HepG2 (cell line): ENCODE data around the gene FLAD1. TPM values are rescaled to one million over a fixed set of nuclear protein-coding genes. Genes with fewer than 3 reads are reported as not detected.

ENCODE experiments used
- ATAC-seq: fragments of 200-7000 bp; cut with Tn5 transposase; 3 replicates; pipeline ENCODE4 v1.9.1; 2020; ENCODE audit warnings: mild to moderate bottlenecking, moderate library complexity
- BruUV-seq: library from RNA; stranded (reverse); fragments of 400-500 nt; replicated peaks from 2 replicates; lab custom pipeline; 2021; lab: Mats Ljungman, UMichigan
- CTCF ChIA-PET: fragments of 300-600 bp; formaldehyde crosslinking; extraction: SDS; loops from one replicate; lab custom pipeline; 2021; ENCODE audit warnings: low total read pairs, inconsistent platforms, low intra/inter-chr PET ratio; lab: Yijun Ruan, JAX
- POLR2A ChIA-PET: fragments of 350-600 bp; sonication (Branson Sonifier 250); formaldehyde crosslinking; loops from one replicate; lab custom pipeline; 2020; ENCODE audit warnings: antibody characterized with exemption, inconsistent platforms; lab: Yijun Ruan, JAX
- DNase-seq: peaks from one replicate; pipeline ENCODE4 v3.0.0-alpha.2; 2015; ENCODE audit warnings: low spot score
- FAIRE-seq: peaks from 3 replicates; lab custom pipeline; 2011; peaks lifted over from hg19 to GRCh38; lab: Jason Lieb, UNC
- H2AFZ ChIP-seq: one replicate; pipeline ENCODE4 v1.6.1; 2011; ENCODE audit warnings: low read length, inconsistent platforms
- H3K27ac ChIP-seq: fragments of 300-600 bp; 3 replicates; pipeline ENCODE4 v1.8.0; 2011; ENCODE audit warnings: mixed run types, mild to moderate bottlenecking, mixed read lengths, low read length, inconsistent platforms; ENCODE audit not compliant: insufficient read depth; ENCODE audit errors: extremely low read length
- H3K27me3 ChIP-seq, 2 experiments: fragments of 200-600 bp in 1 of 2; 2 replicates in 1 of 2; 3 replicates in 1 of 2; pipeline versions ENCODE4 v1.6.0 to v1.8.0; 2011; ENCODE audit warnings: low read length in 2 of 2, mild to moderate bottlenecking in 2 of 2, moderate library complexity in 2 of 2, inconsistent platforms in 1 of 2; ENCODE audit not compliant: insufficient read depth in 2 of 2, control insufficient read depth in 1 of 2
- H3K36me3 ChIP-seq, 2 experiments: fragments of 200-600 bp in 1 of 2; replicated peaks in 1 of 2; 2 replicates in 1 of 2; 3 replicates in 1 of 2; pipeline versions ENCODE4 v1.5.1 to v1.8.0; 2011; ENCODE audit warnings: low read length in 2 of 2, inconsistent platforms in 1 of 2; ENCODE audit not compliant: insufficient read depth in 2 of 2, control insufficient read depth in 1 of 2
- H3K4me1 ChIP-seq: 2 replicates; pipeline ENCODE4 v1.5.1; 2012; ENCODE audit warnings: low read length, inconsistent platforms; ENCODE audit not compliant: insufficient read depth
- H3K4me2 ChIP-seq: 2 replicates; pipeline ENCODE4 v1.6.0; 2011; ENCODE audit warnings: low read depth, low read length, inconsistent platforms
- H3K4me3 ChIP-seq, 3 experiments: fragments of 200-600 bp in 1 of 3; sonication (generic), shearing (Covaris generic) in 1 of 3; replicated peaks in 1 of 3; 2 replicates each; pipeline ENCODE4 v1.5.1; 2011 to 2016; ENCODE audit warnings: low read length in 3 of 3, inconsistent platforms in 2 of 3, low read depth in 2 of 3, mild to moderate bottlenecking in 2 of 3, control low read depth in 1 of 3, mixed read lengths in 1 of 3; ENCODE audit not compliant: insufficient read depth in 1 of 3
- H3K79me2 ChIP-seq: one replicate; pipeline ENCODE4 v1.6.1; 2011; ENCODE audit warnings: low read length, inconsistent platforms; ENCODE audit not compliant: insufficient read depth
- H3K9ac ChIP-seq: 2 replicates; pipeline ENCODE4 v1.6.0; 2011; ENCODE audit warnings: mild to moderate bottlenecking, low read depth, low read length, inconsistent platforms; ENCODE audit not compliant: insufficient read depth
- H3K9me3 ChIP-seq: 2 replicates; pipeline ENCODE4 v1.5.1; 2012; ENCODE audit warnings: mild to moderate bottlenecking, low read length
- H4K20me1 ChIP-seq: 2 replicates; pipeline ENCODE4 v1.6.0; 2011; ENCODE audit warnings: inconsistent platforms, mild to moderate bottlenecking, low read length, moderate library complexity; ENCODE audit not compliant: insufficient read depth
- ARNT2 ChIP-seq: sonication (generic); formaldehyde crosslinking; IDR thresholded peaks from 2 replicates; pipeline ENCODE4 v1.8.0; 2022; ENCODE audit warnings: mild to moderate bottlenecking, low read depth, missing genetic modification reagents, moderate library complexity
- CREBL2 ChIP-seq: sonication (generic); formaldehyde crosslinking; IDR thresholded peaks from 2 replicates; pipeline ENCODE4 v1.8.1; 2023; ENCODE audit warnings: missing genetic modification reagents, mild to moderate bottlenecking, borderline replicate concordance
- ERF ChIP-seq: IDR thresholded peaks from 2 replicates; pipeline ENCODE4 v1.6.1; 2018; ENCODE audit warnings: missing biosample characterization, missing genetic modification reagents
- GPBP1L1 ChIP-seq: sonication (generic); formaldehyde crosslinking; IDR thresholded peaks from 2 replicates; pipeline ENCODE4 v1.5.0; 2020; ENCODE audit warnings: mild to moderate bottlenecking, missing genetic modification reagents
- SMARCC2 ChIP-seq: fragments of 450-650 bp; IDR thresholded peaks from 2 replicates; pipeline ENCODE4 v1.6.1; 2017; ENCODE audit warnings: antibody characterized with exemption, mild to moderate bottlenecking
- TSC22D2 ChIP-seq: sonication (generic); formaldehyde crosslinking; IDR thresholded peaks from 2 replicates; pipeline ENCODE4 v1.5.1; 2020; ENCODE audit warnings: missing genetic modification reagents, mild to moderate bottlenecking, borderline replicate concordance
- ZNF12 ChIP-seq: sonication (generic); formaldehyde crosslinking; IDR thresholded peaks from 2 replicates; pipeline ENCODE4 v1.5.0; 2020; ENCODE audit warnings: missing genetic modification reagents
- ZNF180 ChIP-seq: sonication (generic); formaldehyde crosslinking; IDR thresholded peaks from 2 replicates; pipeline ENCODE4 v1.4.0; 2020; ENCODE audit warnings: low read depth, missing genetic modification reagents, borderline replicate concordance
- ZNF567 ChIP-seq: sonication (generic); formaldehyde crosslinking; IDR thresholded peaks from 2 replicates; pipeline ENCODE4 v1.8.1; 2023; ENCODE audit warnings: mild to moderate bottlenecking, missing genetic modification reagents, borderline replicate concordance
- ZNF850 ChIP-seq: sonication (generic); formaldehyde crosslinking; conservative IDR thresholded peaks from 2 replicates; pipeline ENCODE4 v1.9.0; 2021; ENCODE audit warnings: mild to moderate bottlenecking, missing genetic modification reagents
- WGBS: methylation state at CpG from one replicate; pipeline ENCODE4 v1.1.6; 2017; ENCODE audit warnings: low lambda C conversion rate; 5-methylcytosine and 5-hydroxymethylcytosine counted together
- in situ Hi-C: cut with HindIII; loops from 2 replicates; pipeline ENCODE4 v1.10.0; 2017; ENCODE audit warnings: low pct_unique_long_range_greater_than_20kb; ENCODE audit not compliant: extremely low pct_ligation_motif_present
- intact Hi-C: fragments of 100-400 bp; cut with micrococcal nuclease; formaldehyde crosslinking; loops from one replicate; pipeline ENCODE4 v1.10.0; 2022; ENCODE audit not compliant: unreplicated experiment
- polyA plus RNA-seq, 8 experiments: library from polyadenylated mRNA; depleted of rRNA in 3 of 8; stranded (reverse) in 7 of 8; unstranded in 1 of 8; fragments of >200 nt; fragmentation: Illumina TruSeq in 4 of 8; extraction: Trizol in 4 of 8; gene quantifications; 2 replicates each; pipeline versions ENCODE4 v1.2.1 to v1.2.3, GENCODE V29; 2011 to 2016; ENCODE audit warnings: low read depth in 4 of 8, missing spikeins in 1 of 8, mixed read lengths in 1 of 8; ENCODE audit not compliant: insufficient read depth in 1 of 8
- total RNA-seq, 5 experiments: library from RNA; depleted of rRNA; stranded (reverse); fragments of >200 nt; fragmentation: Illumina TruSeq; extraction: Trizol; gene quantifications; 2 replicates each; pipeline ENCODE4 v1.2.3, GENCODE V29; 2016; ENCODE audit warnings: low read depth in 1 of 5
- TF ChIP-seq, protein P1 (sequence below): sonication (generic); formaldehyde crosslinking; IDR thresholded peaks from 2 replicates; pipeline ENCODE4 v1.4.0; 2020; ENCODE audit warnings: low read depth, mild to moderate bottlenecking, missing genetic modification reagents
- TF ChIP-seq, protein P2 (sequence below): sonication (generic); formaldehyde crosslinking; IDR thresholded peaks from 2 replicates; pipeline ENCODE4 v1.5.1; 2020; ENCODE audit warnings: mild to moderate bottlenecking, missing genetic modification reagents, borderline replicate concordance

The FLAD1 gene
- total and polyA plus RNA-seq, 2 of the 13 experiments (the other 11 are each of a cell fraction or from before 2014, with no cell fraction given), result 25.9 to 32.8 TPM

DNA sequence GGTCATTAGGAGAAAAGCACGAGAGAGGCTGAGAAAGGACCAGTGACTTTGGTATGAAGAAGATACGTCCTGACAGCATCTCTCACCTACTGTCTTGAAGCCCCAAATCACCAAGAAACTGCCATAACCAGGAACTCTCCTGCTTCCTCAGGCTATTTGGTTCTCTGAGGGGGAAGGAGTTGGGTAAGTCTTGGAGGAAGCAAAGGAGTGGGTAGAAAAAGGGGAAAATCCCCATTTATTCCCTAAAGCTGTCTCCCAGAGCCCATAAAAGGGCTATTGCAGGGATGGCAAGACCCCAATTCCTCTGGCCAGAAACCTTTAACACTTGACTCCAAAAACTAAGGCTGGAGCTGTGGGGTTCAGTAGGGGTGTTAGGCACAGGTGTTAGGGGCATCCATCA lies 25.1 kb upstream of the FLAD1 start:
- H3K36me3 ChIP-seq, result peaks cover 4 to 15% of the 10 kb centered on the region in 2 experiments; a peak in 2 of 5 replicates
- no peak overlapping the region for H3K27ac ChIP-seq
- intact Hi-C loops (no loop called here), in situ Hi-C loops (no loop called here)
- no peaks in the 10 kb centered on the region for H4K20me1 ChIP-seq
- ATAC-seq, result no peak
- TSS peak; percentile 14 for BruUV-seq
- FAIRE-seq, result no peak
- no peak overlapping the region for H2AFZ ChIP-seq
- 100% methylated on average over 2 of the region's 2 CpGs for WGBS
- DNase-seq, result no peak
- TF ChIP-seq, protein P1, sequence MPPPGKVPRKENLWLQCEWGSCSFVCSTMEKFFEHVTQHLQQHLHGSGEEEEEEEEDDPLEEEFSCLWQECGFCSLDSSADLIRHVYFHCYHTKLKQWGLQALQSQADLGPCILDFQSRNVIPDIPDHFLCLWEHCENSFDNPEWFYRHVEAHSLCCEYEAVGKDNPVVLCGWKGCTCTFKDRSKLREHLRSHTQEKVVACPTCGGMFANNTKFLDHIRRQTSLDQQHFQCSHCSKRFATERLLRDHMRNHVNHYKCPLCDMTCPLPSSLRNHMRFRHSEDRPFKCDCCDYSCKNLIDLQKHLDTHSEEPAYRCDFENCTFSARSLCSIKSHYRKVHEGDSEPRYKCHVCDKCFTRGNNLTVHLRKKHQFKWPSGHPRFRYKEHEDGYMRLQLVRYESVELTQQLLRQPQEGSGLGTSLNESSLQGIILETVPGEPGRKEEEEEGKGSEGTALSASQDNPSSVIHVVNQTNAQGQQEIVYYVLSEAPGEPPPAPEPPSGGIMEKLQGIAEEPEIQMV (CRISPR knock-in tag), result no peak
- no peak for TF ChIP-seq ZNF567
- TF ChIP-seq TSC22D2, result no peak
- TF ChIP-seq ERF (CRISPR knock-in tag), result no peak
- no peak for TF ChIP-seq ZNF12
- TF ChIP-seq, protein P2, sequence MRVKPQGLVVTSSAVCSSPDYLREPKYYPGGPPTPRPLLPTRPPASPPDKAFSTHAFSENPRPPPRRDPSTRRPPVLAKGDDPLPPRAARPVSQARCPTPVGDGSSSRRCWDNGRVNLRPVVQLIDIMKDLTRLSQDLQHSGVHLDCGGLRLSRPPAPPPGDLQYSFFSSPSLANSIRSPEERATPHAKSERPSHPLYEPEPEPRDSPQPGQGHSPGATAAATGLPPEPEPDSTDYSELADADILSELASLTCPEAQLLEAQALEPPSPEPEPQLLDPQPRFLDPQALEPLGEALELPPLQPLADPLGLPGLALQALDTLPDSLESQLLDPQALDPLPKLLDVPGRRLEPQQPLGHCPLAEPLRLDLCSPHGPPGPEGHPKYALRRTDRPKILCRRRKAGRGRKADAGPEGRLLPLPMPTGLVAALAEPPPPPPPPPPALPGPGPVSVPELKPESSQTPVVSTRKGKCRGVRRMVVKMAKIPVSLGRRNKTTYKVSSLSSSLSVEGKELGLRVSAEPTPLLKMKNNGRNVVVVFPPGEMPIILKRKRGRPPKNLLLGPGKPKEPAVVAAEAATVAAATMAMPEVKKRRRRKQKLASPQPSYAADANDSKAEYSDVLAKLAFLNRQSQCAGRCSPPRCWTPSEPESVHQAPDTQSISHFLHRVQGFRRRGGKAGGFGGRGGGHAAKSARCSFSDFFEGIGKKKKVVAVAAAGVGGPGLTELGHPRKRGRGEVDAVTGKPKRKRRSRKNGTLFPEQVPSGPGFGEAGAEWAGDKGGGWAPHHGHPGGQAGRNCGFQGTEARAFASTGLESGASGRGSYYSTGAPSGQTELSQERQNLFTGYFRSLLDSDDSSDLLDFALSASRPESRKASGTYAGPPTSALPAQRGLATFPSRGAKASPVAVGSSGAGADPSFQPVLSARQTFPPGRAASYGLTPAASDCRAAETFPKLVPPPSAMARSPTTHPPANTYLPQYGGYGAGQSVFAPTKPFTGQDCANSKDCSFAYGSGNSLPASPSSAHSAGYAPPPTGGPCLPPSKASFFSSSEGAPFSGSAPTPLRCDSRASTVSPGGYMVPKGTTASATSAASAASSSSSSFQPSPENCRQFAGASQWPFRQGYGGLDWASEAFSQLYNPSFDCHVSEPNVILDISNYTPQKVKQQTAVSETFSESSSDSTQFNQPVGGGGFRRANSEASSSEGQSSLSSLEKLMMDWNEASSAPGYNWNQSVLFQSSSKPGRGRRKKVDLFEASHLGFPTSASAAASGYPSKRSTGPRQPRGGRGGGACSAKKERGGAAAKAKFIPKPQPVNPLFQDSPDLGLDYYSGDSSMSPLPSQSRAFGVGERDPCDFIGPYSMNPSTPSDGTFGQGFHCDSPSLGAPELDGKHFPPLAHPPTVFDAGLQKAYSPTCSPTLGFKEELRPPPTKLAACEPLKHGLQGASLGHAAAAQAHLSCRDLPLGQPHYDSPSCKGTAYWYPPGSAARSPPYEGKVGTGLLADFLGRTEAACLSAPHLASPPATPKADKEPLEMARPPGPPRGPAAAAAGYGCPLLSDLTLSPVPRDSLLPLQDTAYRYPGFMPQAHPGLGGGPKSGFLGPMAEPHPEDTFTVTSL (CRISPR knock-in tag), result no peak
- TF ChIP-seq ZNF180 (CRISPR knock-in tag), result no peak
- no peak for TF ChIP-seq CREBL2 (CRISPR knock-in tag)
- TF ChIP-seq ZNF850 (CRISPR knock-in tag), result no peak
- TF ChIP-seq ARNT2, result no peak
- TF ChIP-seq SMARCC2, result no peak
- TF ChIP-seq GPBP1L1, result no peak
- ChIA-PET CTCF (no interaction called here), POLR2A (interaction anchor here (1.3 to 8.3 kb wide), 2 partner anchors 13 to 15 kb away, joined by 3 to 148 read pairs; partner anchors contain the start of genes CKS1B and SHC1)
- no peaks in the 10 kb centered on the region for H3K9me3 ChIP-seq
- no peak overlapping the region for H3K4me3 ChIP-seq
- H3K4me2 ChIP-seq, result no peak overlapping the region
- peaks cover 51% of the 10 kb centered on the region for H3K4me1 ChIP-seq
- H3K9ac ChIP-seq, result no peak overlapping the region
- no peaks in the 10 kb centered on the region; a peak in 1 of 5 replicates for H3K27me3 ChIP-seq
- peaks cover 17% of the 10 kb centered on the region for H3K79me2 ChIP-seq
